Activated CD8-positive, alpha-beta memory T cell treated with anti-CD3 and anti-CD28 coated beads for 48 hours (primary cell): ENCODE data around the gene APC2.
A peak's percentile ranks its signal among the peaks of the same experiment; 100 is the strongest.
"Not testable (repeated sequence)": the region's sequence is repeated elsewhere in the genome, so short reads cannot be mapped to it uniquely, and the experiment has no call there.

Experiments
- DNase-seq, 3 experiments: peaks; one replicate each; pipeline ENCODE4 v3.0.0-alpha.2; 2020; ENCODE audit warnings: low read depth in 2 of 3, low spot score in 2 of 3

APC2 gene

DNA sequence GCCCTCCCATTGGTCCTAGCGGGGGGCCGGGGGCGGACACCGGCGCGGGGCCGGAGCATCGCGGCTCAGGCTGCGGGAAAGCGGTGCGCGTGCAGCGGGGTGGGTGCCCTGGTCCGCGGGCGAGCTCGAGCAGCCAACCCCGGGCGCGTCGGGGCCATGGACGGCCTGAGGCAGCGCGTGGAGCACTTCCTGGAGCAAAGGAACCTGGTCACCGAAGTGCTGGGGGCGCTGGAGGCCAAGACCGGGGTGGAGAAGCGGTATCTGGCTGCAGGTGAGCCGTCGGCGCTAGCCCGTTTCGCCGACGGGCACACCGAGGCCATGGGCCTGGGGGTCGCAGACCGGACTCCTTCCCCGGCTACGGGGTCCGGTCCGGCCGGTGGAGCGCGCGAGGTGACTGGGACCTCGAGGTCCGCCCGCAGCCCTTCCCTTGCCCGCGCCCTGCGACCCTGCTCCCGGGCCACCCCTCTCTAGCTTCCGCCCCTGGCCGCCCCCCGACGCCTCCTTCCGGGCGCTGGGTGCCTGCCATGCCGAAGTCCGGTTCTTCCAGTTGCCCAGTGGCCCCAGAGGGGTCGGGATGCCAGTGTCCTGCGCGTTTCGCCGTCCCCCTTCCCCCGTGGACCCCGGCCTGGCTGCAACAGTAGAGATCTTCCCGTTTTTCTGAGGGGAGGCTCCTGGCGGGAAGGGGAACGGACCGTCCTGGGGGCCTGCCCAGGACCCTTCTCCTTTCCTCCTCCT lies 41.4 kb downstream of the APC2 start, which contains the start of gene REEP6:
Gene REEP6 (plus strand): TSS at position 68 of the 735 bp plus-strand sequence. CDS start 89 bp downstream, at position 157.
- DNase-seq = no peak

DNA sequence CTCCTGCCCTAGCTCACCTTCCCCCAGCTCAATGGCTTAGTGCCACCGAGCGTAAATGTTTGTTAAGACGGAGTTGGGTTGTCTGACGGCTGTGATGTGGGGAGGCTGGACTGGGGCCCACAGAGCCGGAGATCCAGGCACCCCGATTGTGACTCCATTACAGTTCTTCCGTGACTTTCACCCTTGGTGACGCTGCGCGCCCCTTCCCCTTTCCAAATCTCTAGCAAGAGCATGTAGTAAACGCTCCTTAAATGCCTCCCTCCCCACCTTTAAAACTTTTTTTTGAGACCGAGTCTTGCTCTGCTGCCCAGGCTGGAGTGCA lies 41.9 kb downstream of the APC2 start:
- DNase-seq = no peak

DNA sequence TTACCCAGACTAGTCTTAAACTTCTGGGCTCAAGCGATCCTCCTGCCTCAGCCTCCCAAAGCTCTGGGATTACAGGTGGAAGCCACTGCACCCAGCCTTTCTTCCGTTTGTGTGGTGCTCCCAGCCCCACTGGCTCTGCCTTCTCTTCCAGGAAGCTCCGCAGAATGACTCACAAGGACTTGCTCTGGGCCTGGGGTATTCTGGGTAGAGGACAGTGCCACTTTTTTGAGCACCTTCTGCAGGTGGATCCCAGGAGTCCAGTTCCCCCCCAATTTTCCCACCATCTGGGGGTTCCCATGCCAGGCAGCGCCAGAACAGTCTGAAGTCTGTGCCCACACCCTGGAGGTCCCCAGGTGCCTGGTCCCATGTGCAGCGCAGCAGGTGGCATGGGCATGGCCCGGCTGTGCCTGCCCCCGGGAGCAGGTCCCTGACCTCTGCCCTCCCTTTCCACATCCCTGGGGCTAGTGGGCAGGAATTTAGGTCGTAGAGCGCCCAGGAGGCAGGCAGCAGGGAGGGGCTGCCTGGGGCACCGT lies 42.6 kb downstream of the APC2 start:
- no peak for DNase-seq

DNA sequence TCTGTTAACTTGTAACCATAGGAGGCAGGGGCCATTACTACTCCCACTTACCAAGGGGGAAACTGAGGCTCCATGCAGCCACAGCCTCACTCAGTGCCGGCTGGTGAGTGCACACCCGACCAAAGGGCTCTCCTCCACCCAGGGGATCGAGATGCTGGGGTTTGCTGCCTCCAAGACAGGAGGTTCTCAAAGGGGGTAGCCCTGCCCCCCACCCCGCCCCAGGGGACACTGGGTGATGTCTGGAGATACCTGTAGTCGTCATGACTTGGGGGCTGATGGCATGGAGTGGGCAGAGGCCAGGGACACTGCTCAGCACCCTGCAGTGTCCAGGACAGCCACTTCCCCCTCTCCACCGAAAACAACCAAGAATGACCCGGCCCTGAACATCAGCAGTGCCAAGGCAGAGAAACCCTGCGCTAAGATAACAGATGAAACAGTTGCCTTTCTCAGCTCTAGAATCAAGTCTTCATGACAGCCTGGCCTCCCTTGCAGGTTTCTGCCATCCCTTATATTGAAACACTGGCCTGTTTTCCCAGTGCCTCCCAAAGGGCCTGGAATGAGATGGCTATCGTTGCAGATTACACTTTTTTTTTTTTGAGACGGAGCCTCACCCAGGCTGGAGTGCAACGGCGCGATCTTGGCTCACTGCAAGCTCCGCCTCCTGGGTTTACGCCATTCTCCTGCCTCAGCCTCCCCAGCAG lies 44.3 kb downstream of the APC2 start:
- no peak for DNase-seq

DNA sequence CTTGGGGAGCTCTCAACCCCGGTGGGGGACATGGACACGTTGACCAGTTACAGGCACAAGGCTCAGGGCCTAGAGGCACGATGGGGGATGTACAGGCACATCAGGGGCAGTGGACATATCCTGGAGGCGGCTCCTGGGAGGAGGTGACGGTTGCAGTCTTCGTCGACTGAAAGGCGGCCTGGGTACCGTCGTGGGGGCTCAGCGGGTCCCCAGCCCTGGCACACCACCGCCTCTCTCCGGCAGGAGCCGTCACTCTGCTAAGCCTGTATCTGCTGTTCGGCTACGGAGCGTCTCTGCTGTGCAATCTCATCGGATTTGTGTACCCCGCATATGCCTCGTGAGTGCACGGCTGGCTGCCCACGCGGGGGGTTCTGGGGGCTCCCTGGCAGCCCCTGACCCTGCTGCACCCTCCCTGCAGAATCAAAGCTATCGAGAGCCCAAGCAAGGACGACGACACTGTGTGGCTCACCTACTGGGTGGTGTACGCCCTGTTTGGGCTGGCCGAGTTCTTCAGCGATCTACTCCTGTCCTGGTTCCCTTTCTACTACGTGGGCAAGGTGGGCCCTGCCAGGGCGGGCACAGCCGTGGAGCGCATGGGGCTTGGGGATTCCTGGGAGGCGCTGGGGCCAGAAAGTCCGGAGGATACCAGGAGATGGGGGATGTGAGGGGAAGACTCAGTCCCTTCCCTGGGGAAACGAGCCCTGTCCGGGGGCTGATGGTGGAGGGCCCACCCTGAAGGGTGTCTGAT lies 45.3 kb downstream of the APC2 start:
- DNase-seq = no peak

DNA sequence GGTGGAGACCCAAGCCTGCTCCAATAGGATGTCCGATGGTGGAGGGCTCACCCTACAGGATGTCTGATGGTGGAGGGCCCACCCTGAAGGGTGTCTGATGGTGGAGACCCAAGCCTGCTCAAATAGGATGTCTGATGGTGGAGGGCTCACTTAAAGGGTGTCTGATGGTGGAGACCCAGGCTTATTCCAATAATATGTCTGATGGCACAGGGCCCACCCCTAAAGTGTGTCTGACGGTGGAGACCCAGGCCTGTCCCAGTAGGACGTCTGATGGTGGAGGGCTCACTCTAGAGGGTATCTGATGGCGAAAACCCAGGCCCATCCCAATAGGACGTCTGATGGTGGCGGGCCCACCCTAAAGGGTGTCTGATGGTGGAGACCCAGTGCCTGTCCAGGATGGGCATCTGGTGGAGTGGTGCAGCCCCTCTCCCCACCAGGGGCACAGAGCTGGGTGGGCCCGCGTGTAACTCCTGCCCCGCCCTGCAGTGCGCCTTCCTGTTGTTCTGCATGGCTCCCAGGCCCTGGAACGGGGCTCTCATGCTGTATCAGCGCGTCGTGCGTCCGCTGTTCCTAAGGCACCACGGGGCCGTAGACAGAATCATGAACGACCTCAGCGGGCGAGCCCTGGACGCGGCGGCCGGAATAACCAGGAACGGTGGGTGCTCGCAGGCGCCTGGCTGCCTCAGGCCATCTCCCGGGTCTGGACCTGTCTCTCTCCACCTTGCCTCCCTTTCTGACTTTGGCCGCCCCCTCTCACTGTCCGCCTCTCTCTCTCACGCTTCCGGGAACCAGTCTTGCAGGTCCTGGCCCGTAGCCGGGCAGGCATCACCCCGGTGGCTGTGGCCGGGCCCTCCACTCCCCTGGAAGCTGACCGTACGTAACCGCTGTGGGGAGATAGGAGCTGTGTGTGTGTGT lies 46.1 kb downstream of the APC2 start:
- DNase-seq = no peak

GRCh38 chr19:1496714-1497577 lies 47.0 kb downstream of the APC2 start:
- no peak for DNase-seq

- no peak for DNase-seq
Observed at GRCh38 chr19:1497578-1498235, 47.8 kb downstream of the APC2 start.

DNA sequence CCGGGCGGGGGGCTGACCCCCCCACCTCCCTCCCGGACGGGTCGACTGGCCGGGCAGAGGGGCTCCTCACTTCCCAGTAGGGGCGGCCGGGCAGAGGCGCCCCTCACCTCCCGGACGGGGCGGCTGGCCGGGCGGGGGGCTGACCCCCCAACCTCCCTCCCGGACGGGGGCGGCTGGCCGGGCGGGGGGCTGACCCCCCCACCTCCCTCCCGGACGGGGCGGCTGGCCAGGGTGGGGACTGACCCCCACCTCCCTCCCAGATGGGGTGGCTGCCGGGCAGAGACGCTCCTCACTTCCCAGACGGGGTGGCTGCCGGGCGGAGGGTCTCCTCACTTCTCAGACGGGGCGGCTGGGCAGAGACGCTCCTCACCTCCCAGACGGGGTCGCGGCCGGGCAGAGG lies 49.3 kb downstream of the APC2 start:
- not testable (repeated sequence) for DNase-seq

DNA sequence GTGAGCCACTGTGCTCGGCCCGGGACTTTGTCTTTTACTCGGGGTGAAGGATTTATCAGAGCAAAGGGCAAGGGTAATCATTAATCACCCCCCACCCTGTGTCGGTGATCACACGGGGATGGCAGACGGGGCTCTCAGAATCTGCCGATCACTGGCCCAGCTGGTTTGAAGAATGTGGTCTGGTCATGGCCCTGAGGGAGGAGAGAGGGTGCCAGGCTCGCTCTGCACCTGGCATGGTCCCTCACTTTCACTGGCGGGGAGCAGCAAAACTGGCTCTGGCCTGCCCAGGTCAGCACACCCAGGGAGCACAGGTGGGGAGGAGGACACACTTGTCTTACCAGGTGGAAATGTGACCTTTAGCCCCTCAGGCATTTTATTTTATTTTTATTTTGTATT lies 51.3 kb downstream of the APC2 start:
- DNase-seq = no peak

DNA sequence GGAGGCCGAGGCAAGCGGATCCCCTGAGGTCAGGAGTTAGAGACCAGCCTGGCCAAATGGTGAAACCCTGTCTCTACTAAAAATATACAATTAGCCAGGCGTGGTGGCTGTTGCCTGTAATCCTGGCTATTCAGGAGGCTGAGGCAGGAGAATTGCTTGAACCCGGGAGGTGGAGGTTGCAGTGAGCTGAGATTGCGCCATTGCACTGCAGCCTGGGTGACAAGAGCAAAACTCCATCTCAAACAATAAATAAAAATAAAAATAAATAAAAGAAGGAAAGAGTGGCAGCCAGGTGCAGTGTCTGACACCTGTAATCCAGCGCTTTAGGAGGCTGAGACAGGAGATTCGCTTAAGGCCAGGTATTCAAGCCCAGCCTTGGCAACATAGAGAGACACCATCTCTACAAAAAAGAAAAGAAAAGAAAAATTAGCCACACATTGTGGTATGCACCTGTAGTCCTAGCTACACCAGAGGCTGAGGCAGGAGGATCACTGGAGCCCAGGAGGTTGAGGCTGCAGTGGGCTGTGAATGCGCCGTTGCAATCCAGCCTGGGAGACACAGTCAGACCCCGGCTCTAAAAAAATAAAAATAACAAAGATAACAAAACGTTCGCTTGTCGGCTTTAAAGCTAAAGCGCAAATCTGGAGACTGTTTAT lies 52.6 kb downstream of the APC2 start:
- DNase-seq = no peak

DNA sequence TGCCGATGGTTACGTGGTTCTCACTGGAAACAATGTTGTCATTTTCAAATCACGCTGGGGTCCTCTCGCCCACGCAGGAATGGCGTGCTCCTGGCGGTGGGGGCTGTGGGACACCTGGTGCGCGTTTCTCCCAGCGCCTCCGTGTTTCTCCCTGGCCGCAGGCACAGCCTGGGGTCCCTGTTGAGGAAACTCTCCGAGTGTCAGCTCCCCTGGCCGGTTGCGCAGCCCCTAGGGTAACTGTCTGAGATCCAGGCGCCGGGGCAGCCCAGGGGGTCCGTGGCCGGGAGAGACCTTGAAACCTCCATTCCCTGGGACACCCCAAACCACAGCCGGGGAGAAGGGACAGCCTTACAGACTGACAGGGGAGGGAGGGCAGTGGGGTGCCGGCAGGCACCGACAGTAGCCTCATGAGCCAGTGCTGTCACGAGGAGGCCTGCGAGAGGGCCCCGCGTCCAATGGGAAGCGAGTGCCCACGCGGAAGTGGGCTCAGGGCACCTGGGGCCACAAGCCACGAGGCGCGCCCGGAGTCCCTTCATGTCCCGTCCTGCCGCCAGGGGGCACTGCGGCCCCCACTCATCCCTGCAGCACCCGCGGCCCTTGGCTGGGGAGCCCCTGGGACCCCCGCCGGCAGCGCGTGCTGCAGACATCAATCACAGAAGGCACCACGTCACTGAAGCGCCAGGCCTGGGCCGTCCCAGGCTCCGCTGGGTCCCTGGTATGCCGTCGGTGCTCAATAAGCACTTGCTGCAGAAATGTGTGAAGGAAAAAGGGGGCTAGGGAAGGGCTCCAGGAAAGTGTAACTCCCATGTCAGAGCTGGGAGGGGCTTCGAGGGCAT lies 53.4 kb downstream of the APC2 start:
- DNase-seq = peak in 2 of 3 experiments; percentile 39 to 69

DNA sequence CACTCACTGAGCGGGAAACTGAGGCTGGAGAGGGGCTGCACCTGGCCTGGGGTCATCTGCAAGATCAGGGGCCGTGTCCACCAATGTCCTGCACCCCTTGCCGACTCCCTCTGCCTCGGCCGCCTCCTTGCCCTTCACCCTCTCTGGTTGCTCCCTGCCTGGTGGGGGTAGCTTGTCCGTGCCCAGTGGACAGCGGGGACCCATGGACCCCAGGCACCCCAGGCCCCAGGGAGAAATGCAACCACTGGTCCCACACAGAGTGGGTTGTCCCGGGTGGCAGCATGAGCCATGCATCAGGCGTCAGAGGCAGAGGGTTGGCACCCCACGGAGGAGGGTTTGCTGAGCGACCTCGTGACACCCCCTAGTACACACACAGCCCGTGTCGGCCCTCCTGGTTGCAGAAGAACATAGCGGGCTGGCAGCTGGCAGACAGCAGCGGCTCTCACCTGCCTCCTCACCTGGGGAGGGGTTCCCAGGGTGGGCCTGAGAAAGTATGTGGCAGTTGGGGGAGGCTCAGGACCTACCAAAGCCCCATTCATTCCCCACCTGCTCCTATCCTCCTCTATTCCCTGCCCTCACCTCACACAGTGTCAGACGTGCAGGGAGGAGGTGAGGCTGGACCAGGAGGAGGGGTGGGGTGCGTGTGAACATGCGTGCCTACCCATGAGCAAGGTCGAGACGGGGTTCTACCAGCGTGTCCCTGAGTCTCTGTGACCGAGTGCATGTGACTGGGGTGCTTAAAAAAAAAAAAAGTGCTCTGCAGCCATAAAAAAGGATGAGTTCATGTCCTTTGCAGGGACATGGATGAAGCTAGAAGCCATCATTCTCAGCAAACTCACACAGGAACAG lies 54.2 kb downstream of the APC2 start:
- DNase-seq = no peak

DNA sequence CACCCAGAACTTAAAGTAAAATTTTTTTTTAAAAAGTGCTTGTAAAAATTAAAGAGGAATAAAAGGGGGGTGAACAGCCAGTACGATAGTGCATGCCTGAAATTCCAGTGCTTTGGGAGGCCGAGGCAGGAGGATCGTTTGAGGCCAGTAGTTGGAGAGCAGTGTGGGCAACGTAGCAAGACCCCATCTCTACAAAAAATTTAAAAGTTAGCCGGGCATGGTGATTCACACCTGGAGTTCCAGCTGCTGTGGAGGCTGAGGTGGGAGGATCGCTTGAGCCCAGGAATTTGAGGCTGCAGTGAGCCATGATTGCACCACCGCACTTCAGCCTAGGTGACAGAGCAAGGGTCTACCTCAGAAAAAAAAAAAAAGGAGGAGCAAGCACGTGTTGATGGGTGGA lies 55.1 kb downstream of the APC2 start:
- no peak for DNase-seq

GRCh38 chr19:1505991-1506881 lies 56.3 kb downstream of the APC2 start:
- DNase-seq = no peak

DNA sequence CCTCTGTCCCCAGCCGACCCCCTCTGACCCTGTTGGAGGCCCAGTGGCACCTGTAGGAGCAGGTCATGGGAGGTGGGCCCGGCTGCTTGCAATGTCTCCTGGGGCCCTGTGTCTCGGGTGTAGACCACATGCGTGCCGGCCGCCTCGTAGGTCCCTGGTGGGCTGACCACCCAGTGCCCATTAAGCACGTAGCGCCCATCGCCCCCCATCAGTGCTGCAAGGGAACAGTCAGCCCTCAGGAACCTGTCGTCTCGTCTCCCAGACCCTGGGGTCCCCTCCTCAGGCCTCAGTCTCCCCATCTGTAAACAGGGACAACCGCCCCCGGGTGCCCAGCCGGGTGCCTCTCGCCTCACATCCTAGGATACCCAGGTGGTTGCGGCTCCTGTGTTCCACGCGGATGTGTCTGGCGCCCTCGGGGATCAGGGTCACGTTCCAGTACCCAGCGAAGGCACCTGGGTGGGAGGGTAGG lies 57.3 kb downstream of the APC2 start:
- DNase-seq = no peak
